IPS-20b (cell line): Measurements from ENCODE around the gene ALG12.

ENCODE experiments used
- H3K27ac ChIP-seq: one replicate; pipeline ENCODE4 v1.5.1; 2013; ENCODE audit warnings: low read length
- H3K27me3 ChIP-seq: 2 replicates; pipeline ENCODE4 v1.6.1; 2013; ENCODE audit warnings: mild to moderate bottlenecking, low read length, inconsistent platforms; ENCODE audit not compliant: insufficient read depth
- H3K36me3 ChIP-seq: 2 replicates; pipeline ENCODE4 v1.6.1; 2013; ENCODE audit warnings: low read depth, mild to moderate bottlenecking, inconsistent platforms, low read length, moderate library complexity; ENCODE audit not compliant: insufficient read depth
- H3K4me1 ChIP-seq: 2 replicates; pipeline ENCODE4 v1.6.1; 2013; ENCODE audit warnings: mild to moderate bottlenecking, control low read depth, inconsistent platforms, low read length, moderate library complexity; ENCODE audit not compliant: insufficient read depth
- H3K4me3 ChIP-seq: 2 replicates; pipeline ENCODE4 v1.5.1; 2013; ENCODE audit warnings: mild to moderate bottlenecking, low read length, inconsistent platforms
- H3K9ac ChIP-seq: 2 replicates; pipeline ENCODE4 v1.6.1; 2013; ENCODE audit warnings: low read depth, mild to moderate bottlenecking, inconsistent platforms, low read length, moderate library complexity
- H3K9me3 ChIP-seq: 2 replicates; pipeline ENCODE4 v1.6.1; 2013; ENCODE audit warnings: mild to moderate bottlenecking, low read depth, low read length, inconsistent platforms; ENCODE audit not compliant: insufficient read depth

ALG12 gene

GRCh38 chr22:49917974-49918910, at the start of gene ALG12, which contains the start of gene CRELD2:
Gene ALG12, minus strand, starts transcription at chr22:49918438. Its CDS starts 4,673 bp downstream, at chr22:49913765.
Gene CRELD2, plus strand, starts transcription at chr22:49918634. Its CDS starts 136 bp downstream, at chr22:49918770.
- Histone ChIP-seq H3K27ac (peak within 1 kb of the TSS; percentile 12), H3K36me3 (peaks cover 18% of the 10 kb centered on the region), H3K4me3 (peak within 1 kb of the TSS; percentile 84), H3K9me3 (no peaks in the 10 kb centered on the region), H3K9ac (peak within 1 kb of the TSS; percentile 89; the same call in 1 of the 2 replicates), H3K27me3 (no peaks in the 10 kb centered on the region), H3K4me1 (no peaks in the 10 kb centered on the region)

GRCh38 chr22:49967706-49968208, 49.5 kb upstream of the ALG12 start:
- peaks cover 3% of the 10 kb centered on the region for H3K4me1 ChIP-seq

GRCh38 chr22:49966774-49967705, 48.8 kb upstream of the ALG12 start:
- H3K36me3 ChIP-seq, result peaks cover 18% of the 10 kb centered on the region; the same call in 1 of the 2 replicates
- no peaks in the 10 kb centered on the region for H3K9me3 ChIP-seq
- no peak overlapping the region for H3K4me3 ChIP-seq
- peaks cover 3% of the 10 kb centered on the region for H3K4me1 ChIP-seq
- H3K27me3 ChIP-seq, result peaks cover 21% of the 10 kb centered on the region
- no peak overlapping the region for H3K9ac ChIP-seq
- H3K27ac ChIP-seq, result no peak overlapping the region

More at GRCh38 chr22:49967706-49968208, 49.5 kb upstream of the ALG12 start:
- no peaks in the 10 kb centered on the region for H3K9me3 ChIP-seq
- H3K27ac ChIP-seq, result no peak overlapping the region
- H3K4me3 ChIP-seq, result no peak overlapping the region
- H3K36me3 ChIP-seq, result peaks cover 14% of the 10 kb centered on the region; the same call in 1 of the 2 replicates
- no peak overlapping the region for H3K9ac ChIP-seq
- peaks cover 28% of the 10 kb centered on the region for H3K27me3 ChIP-seq

- H3K27ac ChIP-seq, result no peak overlapping the region
- peaks cover 18% of the 10 kb centered on the region; the same call in 1 of the 2 replicates for H3K36me3 ChIP-seq
- H3K4me3 ChIP-seq, result no peak overlapping the region
- H3K27me3 ChIP-seq, result peaks cover 19% of the 10 kb centered on the region
- no peak overlapping the region for H3K9ac ChIP-seq
- H3K9me3 ChIP-seq, result no peaks in the 10 kb centered on the region
- peaks cover 3% of the 10 kb centered on the region for H3K4me1 ChIP-seq
These were observed 48.0 kb upstream of the ALG12 start for GRCh38 chr22:49966041-49966773.

GRCh38 chr22:49965091-49966040, 47.1 kb upstream of the ALG12 start:
- Histone ChIP-seq H3K4me3 (no peak overlapping the region), H3K9ac (no peak overlapping the region), H3K4me1 (peaks cover under 1% of the 10 kb centered on the region), H3K9me3 (no peaks in the 10 kb centered on the region), H3K27ac (no peak overlapping the region), H3K36me3 (peaks cover 18% of the 10 kb centered on the region; the same call in 1 of the 2 replicates), H3K27me3 (peaks cover 11% of the 10 kb centered on the region)

- Histone ChIP-seq H3K27me3 (peaks cover 11% of the 10 kb centered on the region; the same call in 1 of the 2 replicates), H3K4me1 (no peaks in the 10 kb centered on the region; the same call in 1 of the 2 replicates), H3K9me3 (no peaks in the 10 kb centered on the region), H3K27ac (no peak overlapping the region), H3K36me3 (peaks cover 18% of the 10 kb centered on the region; the same call in 1 of the 2 replicates), H3K9ac (no peak overlapping the region), H3K4me3 (no peak overlapping the region)
These were observed 46.2 kb upstream of the ALG12 start for GRCh38 chr22:49964136-49965090.

GRCh38 chr22:49963647-49964026, 45.4 kb upstream of the ALG12 start:
- Histone ChIP-seq H3K9me3 (no peaks in the 10 kb centered on the region), H3K27me3 (peaks cover 17% of the 10 kb centered on the region; the same call in 1 of the 2 replicates), H3K27ac (no peak overlapping the region), H3K4me3 (no peak overlapping the region), H3K36me3 (peaks cover 18% of the 10 kb centered on the region; the same call in 1 of the 2 replicates), H3K4me1 (no peaks in the 10 kb centered on the region; the same call in 1 of the 2 replicates), H3K9ac (no peak overlapping the region)

GRCh38 chr22:49962751-49963646, 44.8 kb upstream of the ALG12 start:
- Histone ChIP-seq H3K9me3 (no peaks in the 10 kb centered on the region), H3K4me1 (no peaks in the 10 kb centered on the region; the same call in 1 of the 2 replicates), H3K27me3 (peaks cover 17% of the 10 kb centered on the region; the same call in 1 of the 2 replicates), H3K27ac (no peak overlapping the region), H3K9ac (peak overlapping the region; percentile 65; the same call in 1 of the 2 replicates), H3K4me3 (peak overlapping the region; percentile 51; the same call in 1 of the 2 replicates), H3K36me3 (peaks cover 18% of the 10 kb centered on the region; the same call in 1 of the 2 replicates)
